ENCODE measurements around the gene TTC12. TPM values are rescaled to one million over a fixed set of nuclear protein-coding genes. Genes with fewer than 3 reads are reported as not detected.

Gene TTC12
- total RNA-seq, 1 donor from 2014 or later, result 13.2 TPM

DNA sequence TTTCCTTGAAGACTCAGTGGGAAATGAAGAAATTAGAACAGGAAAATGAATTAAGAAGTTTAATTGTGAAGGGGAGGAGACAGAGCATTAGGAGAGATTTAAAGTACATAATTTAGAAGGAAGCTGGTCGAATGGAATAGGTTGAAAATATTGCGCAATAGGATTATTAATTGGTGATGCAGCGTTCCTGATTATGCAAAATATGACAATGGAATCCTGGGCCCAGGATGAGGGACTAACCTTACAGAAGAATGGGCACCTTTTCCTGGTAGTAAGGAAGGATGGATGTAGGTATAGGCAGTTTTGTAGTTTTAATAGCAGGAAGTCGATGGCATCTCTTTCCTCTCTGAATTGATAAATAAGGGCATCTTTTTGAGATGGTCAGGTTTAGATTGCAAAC, 7.8 kb downstream of the TTC12 start:
- TF ChIP-seq, protein P1, sequence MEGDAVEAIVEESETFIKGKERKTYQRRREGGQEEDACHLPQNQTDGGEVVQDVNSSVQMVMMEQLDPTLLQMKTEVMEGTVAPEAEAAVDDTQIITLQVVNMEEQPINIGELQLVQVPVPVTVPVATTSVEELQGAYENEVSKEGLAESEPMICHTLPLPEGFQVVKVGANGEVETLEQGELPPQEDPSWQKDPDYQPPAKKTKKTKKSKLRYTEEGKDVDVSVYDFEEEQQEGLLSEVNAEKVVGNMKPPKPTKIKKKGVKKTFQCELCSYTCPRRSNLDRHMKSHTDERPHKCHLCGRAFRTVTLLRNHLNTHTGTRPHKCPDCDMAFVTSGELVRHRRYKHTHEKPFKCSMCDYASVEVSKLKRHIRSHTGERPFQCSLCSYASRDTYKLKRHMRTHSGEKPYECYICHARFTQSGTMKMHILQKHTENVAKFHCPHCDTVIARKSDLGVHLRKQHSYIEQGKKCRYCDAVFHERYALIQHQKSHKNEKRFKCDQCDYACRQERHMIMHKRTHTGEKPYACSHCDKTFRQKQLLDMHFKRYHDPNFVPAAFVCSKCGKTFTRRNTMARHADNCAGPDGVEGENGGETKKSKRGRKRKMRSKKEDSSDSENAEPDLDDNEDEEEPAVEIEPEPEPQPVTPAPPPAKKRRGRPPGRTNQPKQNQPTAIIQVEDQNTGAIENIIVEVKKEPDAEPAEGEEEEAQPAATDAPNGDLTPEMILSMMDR (IDR thresholded peaks at IDR 0.05), result no peak
- DNase-seq (ENCODE audit: extremely low spot score, unreplicated experiment), result no peak
- H3K4me1 Mint-ChIP-seq (ENCODE audit: unreplicated experiment), result peaks cover 3% of the 10 kb centered on the region
- peaks cover 28% of the 10 kb centered on the region for H3K36me3 Mint-ChIP-seq (ENCODE audit: unreplicated experiment)
- H3K27me3 Mint-ChIP-seq (ENCODE audit: unreplicated experiment), result no peaks in the 10 kb centered on the region
- no peak overlapping the region for H3K4me3 Mint-ChIP-seq (ENCODE audit: unreplicated experiment)
- peaks cover 4% of the 10 kb centered on the region for H3K9me3 Mint-ChIP-seq (ENCODE audit: unreplicated experiment)
- H3K27ac Mint-ChIP-seq (ENCODE audit: unreplicated experiment), result no peak overlapping the region

- DNase-seq (ENCODE audit: extremely low spot score, unreplicated experiment), result no peak
- Mint-ChIP-seq H3K9me3 (ENCODE audit: unreplicated experiment) (no peaks in the 10 kb centered on the region), H3K36me3 (ENCODE audit: unreplicated experiment) (peaks cover 15% of the 10 kb centered on the region), H3K27ac (ENCODE audit: unreplicated experiment) (no peak overlapping the region), H3K4me1 (ENCODE audit: unreplicated experiment) (no peaks in the 10 kb centered on the region), H3K27me3 (ENCODE audit: unreplicated experiment) (no peaks in the 10 kb centered on the region), H3K4me3 (ENCODE audit: unreplicated experiment) (no peak overlapping the region)
- TF ChIP-seq, protein P1 (IDR thresholded peaks at IDR 0.05), result no peak
Measured at GRCh38 chr11:113324250-113324649, 9.9 kb downstream of the TTC12 start.

GRCh38 chr11:113329725-113330124, 15.3 kb downstream of the TTC12 start:
- H3K4me3 Mint-ChIP-seq (ENCODE audit: unreplicated experiment), result no peak overlapping the region

DNA sequence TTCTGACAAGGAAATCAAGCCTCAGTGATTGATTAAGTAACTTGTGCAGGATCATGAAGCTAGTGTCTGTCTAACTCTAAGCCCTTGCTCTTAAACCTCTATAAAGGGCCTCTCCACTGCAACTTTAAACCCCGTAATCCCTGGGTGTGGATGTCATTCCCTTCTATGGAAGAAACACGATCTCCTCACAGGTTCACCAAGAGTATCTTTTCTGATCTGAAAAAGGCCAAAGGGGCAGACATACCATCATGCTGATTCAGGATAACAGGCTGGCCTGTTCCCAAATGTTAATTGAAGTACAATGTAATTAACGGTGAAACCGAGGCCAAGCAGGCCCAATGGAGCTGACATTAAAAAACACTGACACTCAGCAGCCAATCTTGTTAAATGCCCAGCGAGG, 17.1 kb downstream of the TTC12 start:
- Mint-ChIP-seq H3K4me3 (ENCODE audit: unreplicated experiment) (no peak overlapping the region), H3K9me3 (ENCODE audit: unreplicated experiment) (no peaks in the 10 kb centered on the region), H3K27me3 (ENCODE audit: unreplicated experiment) (no peaks in the 10 kb centered on the region), H3K36me3 (ENCODE audit: unreplicated experiment) (peaks cover 41% of the 10 kb centered on the region), H3K4me1 (ENCODE audit: unreplicated experiment) (no peaks in the 10 kb centered on the region), H3K27ac (ENCODE audit: unreplicated experiment) (no peak overlapping the region)
- TF ChIP-seq, protein P1 (IDR thresholded peaks at IDR 0.05), result no peak
- DNase-seq (ENCODE audit: extremely low spot score, unreplicated experiment), result no peak

More at GRCh38 chr11:113329725-113330124, 15.3 kb downstream of the TTC12 start:
- Mint-ChIP-seq H3K36me3 (ENCODE audit: unreplicated experiment) (peaks cover 32% of the 10 kb centered on the region), H3K9me3 (ENCODE audit: unreplicated experiment) (no peaks in the 10 kb centered on the region), H3K27ac (ENCODE audit: unreplicated experiment) (no peak overlapping the region), H3K27me3 (ENCODE audit: unreplicated experiment) (no peaks in the 10 kb centered on the region), H3K4me1 (ENCODE audit: unreplicated experiment) (no peaks in the 10 kb centered on the region)
- no peak for DNase-seq (ENCODE audit: extremely low spot score, unreplicated experiment)
- TF ChIP-seq, protein P1 (IDR thresholded peaks at IDR 0.05), result no peak

- H3K27ac Mint-ChIP-seq (ENCODE audit: unreplicated experiment), result no peak overlapping the region
- DNase-seq (ENCODE audit: extremely low spot score, unreplicated experiment), result no peak
- TF ChIP-seq, protein P1 (IDR thresholded peaks at IDR 0.05), result no peak
- peaks cover 45% of the 10 kb centered on the region for H3K36me3 Mint-ChIP-seq (ENCODE audit: unreplicated experiment)
- no peaks in the 10 kb centered on the region for H3K4me1 Mint-ChIP-seq (ENCODE audit: unreplicated experiment)
- no peak overlapping the region for H3K4me3 Mint-ChIP-seq (ENCODE audit: unreplicated experiment)
- no peaks in the 10 kb centered on the region for H3K27me3 Mint-ChIP-seq (ENCODE audit: unreplicated experiment)
- H3K9me3 Mint-ChIP-seq (ENCODE audit: unreplicated experiment), result no peaks in the 10 kb centered on the region
Measured at GRCh38 chr11:113332023-113332422, 17.6 kb downstream of the TTC12 start.
